ENCODE results near the gene UNKL.

GRCh38 chr16:1378087-1378803 lies 36.3 kb downstream of the UNKL start:
- TF ChIP-seq, protein P1, sequence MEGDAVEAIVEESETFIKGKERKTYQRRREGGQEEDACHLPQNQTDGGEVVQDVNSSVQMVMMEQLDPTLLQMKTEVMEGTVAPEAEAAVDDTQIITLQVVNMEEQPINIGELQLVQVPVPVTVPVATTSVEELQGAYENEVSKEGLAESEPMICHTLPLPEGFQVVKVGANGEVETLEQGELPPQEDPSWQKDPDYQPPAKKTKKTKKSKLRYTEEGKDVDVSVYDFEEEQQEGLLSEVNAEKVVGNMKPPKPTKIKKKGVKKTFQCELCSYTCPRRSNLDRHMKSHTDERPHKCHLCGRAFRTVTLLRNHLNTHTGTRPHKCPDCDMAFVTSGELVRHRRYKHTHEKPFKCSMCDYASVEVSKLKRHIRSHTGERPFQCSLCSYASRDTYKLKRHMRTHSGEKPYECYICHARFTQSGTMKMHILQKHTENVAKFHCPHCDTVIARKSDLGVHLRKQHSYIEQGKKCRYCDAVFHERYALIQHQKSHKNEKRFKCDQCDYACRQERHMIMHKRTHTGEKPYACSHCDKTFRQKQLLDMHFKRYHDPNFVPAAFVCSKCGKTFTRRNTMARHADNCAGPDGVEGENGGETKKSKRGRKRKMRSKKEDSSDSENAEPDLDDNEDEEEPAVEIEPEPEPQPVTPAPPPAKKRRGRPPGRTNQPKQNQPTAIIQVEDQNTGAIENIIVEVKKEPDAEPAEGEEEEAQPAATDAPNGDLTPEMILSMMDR (conservative IDR thresholded peaks at IDR 0.05): no peak
- no peak for TF ChIP-seq EZH2 (IDR thresholded peaks at IDR 0.05; ENCODE audit: low read depth)

All from PC-9 (cell line).